ENCODE results near the gene RPH3AL. TPM values are rescaled to one million over a fixed set of nuclear protein-coding genes. Genes with fewer than 3 reads are reported as not detected.

Gene RPH3AL
- total RNA-seq, 2 experiments from 2014 or later = 1.6 to 2.2 TPM

- Mint-ChIP-seq H3K4me3 (no peak overlapping the region), H3K27me3 (ENCODE audit: low read depth) (peaks cover 2% of the 10 kb centered on the region), H3K9me3 (no peaks in the 10 kb centered on the region), H3K36me3 (ENCODE audit: low read depth) (no peaks in the 10 kb centered on the region), H3K4me1 (ENCODE audit: low read depth) (peaks cover 8% of the 10 kb centered on the region), H3K27ac (no peak overlapping the region)
- intact Hi-C loops (cut with micrococcal nuclease) = no loop called here
- DNase-seq = no peak
- CTCF ChIA-PET = no interaction called here
Measured at GRCh38 chr17:290121-290521, 62.5 kb downstream of the RPH3AL start.

GRCh38 chr17:289409-289808 is 63.2 kb downstream of the RPH3AL start:
- Mint-ChIP-seq H3K4me3 (no peak overlapping the region), H3K27me3 (ENCODE audit: low read depth) (peaks cover 2% of the 10 kb centered on the region), H3K9me3 (no peaks in the 10 kb centered on the region), H3K36me3 (ENCODE audit: low read depth) (no peaks in the 10 kb centered on the region), H3K27ac (no peak overlapping the region), H3K4me1 (ENCODE audit: low read depth) (peaks cover 8% of the 10 kb centered on the region)
- no peak for DNase-seq
- CTCF ChIA-PET = no interaction called here
- intact Hi-C loops (cut with micrococcal nuclease) = no loop called here

GRCh38 chr17:288802-289356 is 63.7 kb downstream of the RPH3AL start:
- intact Hi-C loops (cut with micrococcal nuclease) = no loop called here
- Mint-ChIP-seq H3K27ac (no peak overlapping the region), H3K4me1 (ENCODE audit: low read depth) (peaks cover 8% of the 10 kb centered on the region), H3K36me3 (ENCODE audit: low read depth) (no peaks in the 10 kb centered on the region), H3K9me3 (no peaks in the 10 kb centered on the region), H3K4me3 (no peak overlapping the region), H3K27me3 (ENCODE audit: low read depth) (peaks cover 2% of the 10 kb centered on the region)
- CTCF ChIA-PET = no interaction called here
- no peak for DNase-seq

DNA sequence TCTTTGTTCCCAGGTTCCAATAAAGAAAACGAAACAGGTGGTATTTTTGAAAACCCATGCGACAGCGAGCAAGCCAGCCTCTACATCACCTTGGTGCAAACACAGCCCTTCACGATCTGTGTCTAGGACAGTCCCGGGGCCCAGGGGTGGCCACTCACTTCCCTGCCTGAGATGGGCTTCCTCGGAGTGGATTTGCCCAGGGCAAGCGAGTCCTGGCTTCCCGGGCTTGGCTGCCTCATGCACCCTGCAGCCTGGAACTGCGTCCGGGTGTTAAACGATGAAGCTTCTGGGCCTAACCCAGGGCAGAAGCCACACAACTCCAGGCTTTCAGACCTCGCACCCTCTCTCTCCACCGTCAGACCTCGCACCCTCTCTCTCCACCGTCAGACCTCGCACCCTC is 66.0 kb downstream of the RPH3AL start:
- H3K9me3 Mint-ChIP-seq = no peaks in the 10 kb centered on the region
- no peaks in the 10 kb centered on the region for H3K27me3 Mint-ChIP-seq (ENCODE audit: low read depth)
- H3K36me3 Mint-ChIP-seq (ENCODE audit: low read depth) = no peaks in the 10 kb centered on the region
- no peak overlapping the region for H3K27ac Mint-ChIP-seq
- intact Hi-C loops (cut with micrococcal nuclease) = no loop called here
- H3K4me1 Mint-ChIP-seq (ENCODE audit: low read depth) = no peaks in the 10 kb centered on the region
- H3K4me3 Mint-ChIP-seq = no peak overlapping the region
- DNase-seq = no peak
- CTCF ChIA-PET = no interaction called here

GRCh38 chr17:285751-286422 is 66.7 kb downstream of the RPH3AL start:
- no peak overlapping the region for H3K27ac Mint-ChIP-seq
- no peak overlapping the region for H3K4me3 Mint-ChIP-seq
- intact Hi-C loops (cut with micrococcal nuclease) = no loop called here
- CTCF ChIA-PET = no interaction called here
- H3K4me1 Mint-ChIP-seq (ENCODE audit: low read depth) = no peaks in the 10 kb centered on the region
- no peak for DNase-seq
- H3K36me3 Mint-ChIP-seq (ENCODE audit: low read depth) = no peaks in the 10 kb centered on the region
- H3K27me3 Mint-ChIP-seq (ENCODE audit: low read depth) = no peaks in the 10 kb centered on the region
- H3K9me3 Mint-ChIP-seq = no peaks in the 10 kb centered on the region

GRCh38 chr17:284676-285355 is 67.8 kb downstream of the RPH3AL start:
- no peak for DNase-seq
- Mint-ChIP-seq H3K9me3 (no peaks in the 10 kb centered on the region), H3K27me3 (ENCODE audit: low read depth) (no peaks in the 10 kb centered on the region), H3K36me3 (ENCODE audit: low read depth) (no peaks in the 10 kb centered on the region), H3K27ac (no peak overlapping the region), H3K4me1 (ENCODE audit: low read depth) (no peaks in the 10 kb centered on the region), H3K4me3 (no peak overlapping the region)
- CTCF ChIA-PET = no interaction called here
- intact Hi-C loops (cut with micrococcal nuclease) = no loop called here

GRCh38 chr17:283911-284675 is 68.5 kb downstream of the RPH3AL start:
- H3K27ac Mint-ChIP-seq = no peak overlapping the region
- intact Hi-C loops (cut with micrococcal nuclease) = no loop called here
- no peak overlapping the region for H3K4me3 Mint-ChIP-seq
- no peak for DNase-seq
- no peaks in the 10 kb centered on the region for H3K36me3 Mint-ChIP-seq (ENCODE audit: low read depth)
- CTCF ChIA-PET = no interaction called here
- no peaks in the 10 kb centered on the region for H3K27me3 Mint-ChIP-seq (ENCODE audit: low read depth)
- no peaks in the 10 kb centered on the region for H3K4me1 Mint-ChIP-seq (ENCODE audit: low read depth)
- no peaks in the 10 kb centered on the region for H3K9me3 Mint-ChIP-seq

- Mint-ChIP-seq H3K27ac (no peak overlapping the region), H3K4me1 (ENCODE audit: low read depth) (no peaks in the 10 kb centered on the region), H3K9me3 (no peaks in the 10 kb centered on the region), H3K4me3 (no peak overlapping the region), H3K36me3 (ENCODE audit: low read depth) (no peaks in the 10 kb centered on the region), H3K27me3 (ENCODE audit: low read depth) (no peaks in the 10 kb centered on the region)
- no peak for DNase-seq
- intact Hi-C loops (cut with micrococcal nuclease) = no loop called here
- CTCF ChIA-PET = interaction anchor here (0.6 kb wide), 1 partner anchor 683 kb away, joined by 4 read pairs; no protein-coding TSS in a partner anchor
Measured at GRCh38 chr17:282912-283882, 69.4 kb downstream of the RPH3AL start.

GRCh38 chr17:282000-282911 is 70.4 kb downstream of the RPH3AL start:
- no peaks in the 10 kb centered on the region for H3K4me1 Mint-ChIP-seq (ENCODE audit: low read depth)
- intact Hi-C loops (cut with micrococcal nuclease) = no loop called here
- no peaks in the 10 kb centered on the region for H3K9me3 Mint-ChIP-seq
- no peak overlapping the region for H3K4me3 Mint-ChIP-seq
- DNase-seq = no peak
- CTCF ChIA-PET = no interaction called here
- no peak overlapping the region for H3K27ac Mint-ChIP-seq
- no peaks in the 10 kb centered on the region for H3K27me3 Mint-ChIP-seq (ENCODE audit: low read depth)
- H3K36me3 Mint-ChIP-seq (ENCODE audit: low read depth) = no peaks in the 10 kb centered on the region

DNA sequence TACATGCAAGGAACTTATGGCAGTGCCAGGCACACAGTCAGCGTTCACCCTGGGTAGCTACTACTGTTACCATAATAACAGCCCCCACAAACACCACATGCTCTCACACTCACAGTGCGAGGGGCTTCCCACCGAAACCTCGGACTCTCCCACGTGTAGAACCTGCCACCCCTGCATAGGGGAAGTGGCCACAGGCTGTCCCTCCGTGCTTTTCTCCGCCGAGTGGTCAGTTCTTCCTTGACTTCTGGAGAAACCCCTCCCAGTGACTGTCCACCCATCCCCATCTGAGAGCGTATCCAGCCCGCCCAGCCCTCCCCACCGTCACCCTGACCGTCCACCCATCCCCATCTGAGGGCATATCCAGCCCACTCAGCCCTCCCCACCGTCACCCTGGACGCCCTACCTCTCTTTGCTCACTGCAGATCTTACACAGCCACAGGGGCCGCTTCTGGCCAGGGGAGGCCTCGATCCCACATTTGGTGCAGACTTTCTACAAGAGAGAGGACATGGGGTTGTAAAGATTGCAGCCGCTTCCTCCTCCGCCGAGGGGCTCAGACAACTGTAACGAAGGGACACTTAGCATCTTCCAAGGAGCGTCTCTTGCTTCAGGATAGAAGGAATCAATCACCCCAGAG is 71.1 kb downstream of the RPH3AL start:
- no peak overlapping the region for H3K4me3 Mint-ChIP-seq
- H3K27me3 Mint-ChIP-seq (ENCODE audit: low read depth) = no peaks in the 10 kb centered on the region
- CTCF ChIA-PET = no interaction called here
- no peak overlapping the region for H3K27ac Mint-ChIP-seq
- H3K36me3 Mint-ChIP-seq (ENCODE audit: low read depth) = no peaks in the 10 kb centered on the region
- no peaks in the 10 kb centered on the region for H3K9me3 Mint-ChIP-seq
- H3K4me1 Mint-ChIP-seq (ENCODE audit: low read depth) = no peaks in the 10 kb centered on the region
- intact Hi-C loops (cut with micrococcal nuclease) = no loop called here
- no peak for DNase-seq

- Mint-ChIP-seq H3K9me3 (no peaks in the 10 kb centered on the region), H3K4me3 (no peak overlapping the region), H3K27me3 (ENCODE audit: low read depth) (no peaks in the 10 kb centered on the region), H3K27ac (no peak overlapping the region), H3K4me1 (ENCODE audit: low read depth) (no peaks in the 10 kb centered on the region), H3K36me3 (ENCODE audit: low read depth) (no peaks in the 10 kb centered on the region)
- CTCF ChIA-PET = no interaction called here
- no peak for DNase-seq
- intact Hi-C loops (cut with micrococcal nuclease) = no loop called here
Measured at GRCh38 chr17:280901-281300, 71.7 kb downstream of the RPH3AL start.
